ENCODE results near the gene ZNF33B. TPM values are rescaled to one million over a fixed set of nuclear protein-coding genes. Genes with fewer than 3 reads are reported as not detected.

Gene ZNF33B
- total and polyA plus RNA-seq, 9 of the 15 experiments (the other 6 are each of a cell fraction or from before 2014, with no cell fraction given) = 6.9 to 23.9 (median 15.4) TPM

DNA sequence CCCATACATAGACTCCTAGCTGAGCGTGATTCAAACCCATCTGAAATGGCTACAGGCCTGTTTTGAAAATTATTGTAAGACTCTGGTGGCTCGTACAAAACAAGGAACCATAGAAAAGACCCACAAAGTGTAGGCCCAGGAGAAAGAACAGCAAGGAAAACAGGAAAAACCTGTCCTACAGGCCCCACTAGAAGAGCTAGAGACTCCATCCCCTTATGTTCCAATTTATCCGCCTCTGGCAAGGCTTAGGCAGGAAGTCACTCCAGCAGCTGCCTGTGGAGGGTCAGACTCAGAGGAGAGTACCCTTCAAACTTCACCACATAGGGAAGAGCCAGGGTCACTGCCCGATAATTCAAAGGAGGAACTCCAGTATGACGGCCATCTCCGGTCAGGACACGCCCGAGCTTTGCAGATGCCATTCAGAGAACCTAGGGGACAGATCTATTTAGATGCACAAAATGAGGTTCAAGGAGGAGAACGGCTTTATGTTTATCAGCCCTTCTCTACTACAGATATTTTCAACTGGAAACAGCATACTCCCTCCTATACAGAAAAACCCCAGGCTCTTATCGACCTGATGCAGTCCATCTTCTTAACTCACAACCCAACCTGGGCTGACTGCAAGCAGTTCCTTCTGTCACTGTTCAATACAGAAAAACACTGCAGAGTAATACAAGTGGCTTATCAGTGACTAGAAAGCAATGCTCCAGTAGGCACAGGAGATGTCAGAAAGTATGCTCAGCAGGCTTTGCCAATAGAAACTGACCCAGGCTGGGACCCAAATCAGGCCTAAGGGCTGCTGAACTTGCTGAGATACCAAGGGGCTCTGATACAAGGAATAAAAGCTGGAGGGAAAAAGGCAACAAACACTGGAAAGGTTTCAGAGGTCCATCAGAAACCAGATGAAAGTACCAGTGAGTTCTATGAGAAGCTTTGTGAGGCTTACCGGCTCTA lies 8.6 kb upstream of the ZNF33B start:
- ATAC-seq (peak; percentile 76), FAIRE-seq (peak; percentile 91), DNase-seq (ENCODE audit: extremely low read depth in 1 of 4, low spot score in 3 of 4) (peak; percentile 75 to 93 (median 82))
- Histone ChIP-seq H3K79me2 (ENCODE audit: control insufficient read depth, insufficient read depth, low read length) (no peaks in the 10 kb centered on the region; the same call in 2 of the 3 replicates), H3K9ac (ENCODE audit: insufficient read depth in 1 of 2, low read depth in 2 of 2, low read length in 2 of 2) (peak overlapping the region in 1 of 2 experiments; percentile 62; a peak in 3 of 4 replicates), H3K36me3 (ENCODE audit: control insufficient read depth, insufficient read depth, low read length) (no peaks in the 10 kb centered on the region), H3K4me2 (ENCODE audit: insufficient read depth, low read length) (peak overlapping the region; percentile 76), H2AFZ (ENCODE audit: low read depth, low read length) (peak overlapping the region; percentile 79), H3K9me1 (ENCODE audit: control insufficient read depth, insufficient read depth, low read length) (no peaks in the 10 kb centered on the region), H3K4me1 (replicated peaks in 1 of 2; ENCODE audit: control insufficient read depth in 2 of 2, insufficient read depth in 2 of 2, low read length in 2 of 2) (peaks cover 29 to 51% of the 10 kb centered on the region in 2 experiments), H3K4me3 (no peak overlapping the region), H3K27ac (ENCODE audit: extremely low read depth, low read depth, low read length) (peak overlapping the region; percentile 90), H4K20me1 (replicated peaks; ENCODE audit: control insufficient read depth, insufficient read depth, low read length) (no peaks in the 10 kb centered on the region), H3K9me3 (replicated peaks; ENCODE audit: control insufficient read depth, insufficient read depth, low read depth, low read length) (0 out of 2 replicates have a peak, but pooled peaks cover 2% of the 10 kb centered on the region), H3K27me3 (ENCODE audit: control insufficient read depth in 2 of 2, insufficient read depth in 2 of 2, low read length in 2 of 2) (no peaks in the 10 kb centered on the region)
- ChIA-PET CTCF (ENCODE audit: low intra/inter-chr PET ratio) (no interaction called here), POLR2A (interaction anchor here (0.5 to 1.8 kb wide), 5 partner anchors 8 to 32 kb away, joined by 3 to 8 read pairs (median 3); no protein-coding TSS in a partner anchor)
- in situ Hi-C loops (cut with MboI) = no loop called here
- WGBS (ENCODE audit: insufficient coverage, low coverage, missing lambda C conversion rate) = 12% methylated on average over 11 of the region's 11 CpGs
- intact Hi-C loops (cut with micrococcal nuclease) = loop anchor here (5.0 to 10.0 kb wide), 5 partner anchors 35 to 768 kb away; no protein-coding TSS in a partner anchor
- BruUV-seq (replicated peaks) = no TSS peak
- TF ChIP-seq, protein P1, sequence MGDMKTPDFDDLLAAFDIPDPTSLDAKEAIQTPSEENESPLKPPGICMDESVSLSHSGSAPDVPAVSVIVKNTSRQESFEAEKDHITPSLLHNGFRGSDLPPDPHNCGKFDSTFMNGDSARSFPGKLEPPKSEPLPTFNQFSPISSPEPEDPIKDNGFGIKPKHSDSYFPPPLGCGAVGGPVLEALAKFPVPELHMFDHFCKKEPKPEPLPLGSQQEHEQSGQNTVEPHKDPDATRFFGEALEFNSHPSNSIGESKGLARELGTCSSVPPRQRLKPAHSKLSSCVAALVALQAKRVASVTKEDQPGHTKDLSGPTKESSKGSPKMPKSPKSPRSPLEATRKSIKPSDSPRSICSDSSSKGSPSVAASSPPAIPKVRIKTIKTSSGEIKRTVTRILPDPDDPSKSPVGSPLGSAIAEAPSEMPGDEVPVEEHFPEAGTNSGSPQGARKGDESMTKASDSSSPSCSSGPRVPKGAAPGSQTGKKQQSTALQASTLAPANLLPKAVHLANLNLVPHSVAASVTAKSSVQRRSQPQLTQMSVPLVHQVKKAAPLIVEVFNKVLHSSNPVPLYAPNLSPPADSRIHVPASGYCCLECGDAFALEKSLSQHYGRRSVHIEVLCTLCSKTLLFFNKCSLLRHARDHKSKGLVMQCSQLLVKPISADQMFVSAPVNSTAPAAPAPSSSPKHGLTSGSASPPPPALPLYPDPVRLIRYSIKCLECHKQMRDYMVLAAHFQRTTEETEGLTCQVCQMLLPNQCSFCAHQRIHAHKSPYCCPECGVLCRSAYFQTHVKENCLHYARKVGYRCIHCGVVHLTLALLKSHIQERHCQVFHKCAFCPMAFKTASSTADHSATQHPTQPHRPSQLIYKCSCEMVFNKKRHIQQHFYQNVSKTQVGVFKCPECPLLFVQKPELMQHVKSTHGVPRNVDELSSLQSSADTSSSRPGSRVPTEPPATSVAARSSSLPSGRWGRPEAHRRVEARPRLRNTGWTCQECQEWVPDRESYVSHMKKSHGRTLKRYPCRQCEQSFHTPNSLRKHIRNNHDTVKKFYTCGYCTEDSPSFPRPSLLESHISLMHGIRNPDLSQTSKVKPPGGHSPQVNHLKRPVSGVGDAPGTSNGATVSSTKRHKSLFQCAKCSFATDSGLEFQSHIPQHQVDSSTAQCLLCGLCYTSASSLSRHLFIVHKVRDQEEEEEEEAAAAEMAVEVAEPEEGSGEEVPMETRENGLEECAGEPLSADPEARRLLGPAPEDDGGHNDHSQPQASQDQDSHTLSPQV (IDR thresholded peaks at IDR 0.05) = peak; percentile 35; the same call in 1 of the 2 replicates
- TF ChIP-seq KDM1A (IDR thresholded peaks at IDR 0.05) (peak; percentile 87 to 88), ZKSCAN1 (IDR thresholded peaks at IDR 0.05; ENCODE audit: low read depth, low read length) (0 out of 2 replicates have a peak, but pooled peaks have one; percentile 48), NFRKB (IDR thresholded peaks at IDR 0.05; ENCODE audit: low read depth) (peak; percentile 56; the same call in 1 of the 2 replicates), SMARCE1 (IDR thresholded peaks at IDR 0.05) (peak; percentile 56; the same call in 1 of the 2 replicates), MYC (IDR thresholded peaks at IDR 0.05; ENCODE audit: low read depth, low read length) (peak; percentile 16; the same call in 1 of the 2 replicates), MYC (CRISPR knock-in tag; IDR thresholded peaks at IDR 0.05; ENCODE audit: borderline replicate concordance, low read depth) (no peak), EP300 (IDR thresholded peaks at IDR 0.05; ENCODE audit: low read length) (peak; percentile 90; the same call in 1 of the 2 replicates)
- TF ChIP-seq, protein P2, sequence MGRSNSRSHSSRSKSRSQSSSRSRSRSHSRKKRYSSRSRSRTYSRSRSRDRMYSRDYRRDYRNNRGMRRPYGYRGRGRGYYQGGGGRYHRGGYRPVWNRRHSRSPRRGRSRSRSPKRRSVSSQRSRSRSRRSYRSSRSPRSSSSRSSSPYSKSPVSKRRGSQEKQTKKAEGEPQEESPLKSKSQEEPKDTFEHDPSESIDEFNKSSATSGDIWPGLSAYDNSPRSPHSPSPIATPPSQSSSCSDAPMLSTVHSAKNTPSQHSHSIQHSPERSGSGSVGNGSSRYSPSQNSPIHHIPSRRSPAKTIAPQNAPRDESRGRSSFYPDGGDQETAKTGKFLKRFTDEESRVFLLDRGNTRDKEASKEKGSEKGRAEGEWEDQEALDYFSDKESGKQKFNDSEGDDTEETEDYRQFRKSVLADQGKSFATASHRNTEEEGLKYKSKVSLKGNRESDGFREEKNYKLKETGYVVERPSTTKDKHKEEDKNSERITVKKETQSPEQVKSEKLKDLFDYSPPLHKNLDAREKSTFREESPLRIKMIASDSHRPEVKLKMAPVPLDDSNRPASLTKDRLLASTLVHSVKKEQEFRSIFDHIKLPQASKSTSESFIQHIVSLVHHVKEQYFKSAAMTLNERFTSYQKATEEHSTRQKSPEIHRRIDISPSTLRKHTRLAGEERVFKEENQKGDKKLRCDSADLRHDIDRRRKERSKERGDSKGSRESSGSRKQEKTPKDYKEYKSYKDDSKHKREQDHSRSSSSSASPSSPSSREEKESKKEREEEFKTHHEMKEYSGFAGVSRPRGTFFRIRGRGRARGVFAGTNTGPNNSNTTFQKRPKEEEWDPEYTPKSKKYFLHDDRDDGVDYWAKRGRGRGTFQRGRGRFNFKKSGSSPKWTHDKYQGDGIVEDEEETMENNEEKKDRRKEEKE (IDR thresholded peaks at IDR 0.05; ENCODE audit: borderline replicate concordance in 1 of 2, control insufficient read depth in 1 of 2, low read depth in 2 of 2, low read length in 1 of 2) = no peak
